Coronary artery (tissue), 2 donors: ENCODE results near the gene ARHGAP44.

ENCODE experiments used
- DNase-seq: peaks from one replicate; pipeline ENCODE4 v3.0.0-alpha.2; 2017; ENCODE audit warnings: low spot score
- H3K27ac ChIP-seq, 2 donors: fragments of 200-600 bp; sonication (generic); one replicate each; pipeline ENCODE4 v1.5.1; 2016 to 2019
- H3K4me3 ChIP-seq: fragments of 200-600 bp; sonication (generic); 2 replicates; pipeline ENCODE4 v1.5.1; 2016; ENCODE audit warnings: mild to moderate bottlenecking, moderate library complexity
- CTCF ChIP-seq: fragments of 200-600 bp; sonication (generic); IDR thresholded peaks from one replicate; pipeline ENCODE4 v1.5.1; 2019; ENCODE audit warnings: antibody characterized with exemption

ARHGAP44 gene

DNA sequence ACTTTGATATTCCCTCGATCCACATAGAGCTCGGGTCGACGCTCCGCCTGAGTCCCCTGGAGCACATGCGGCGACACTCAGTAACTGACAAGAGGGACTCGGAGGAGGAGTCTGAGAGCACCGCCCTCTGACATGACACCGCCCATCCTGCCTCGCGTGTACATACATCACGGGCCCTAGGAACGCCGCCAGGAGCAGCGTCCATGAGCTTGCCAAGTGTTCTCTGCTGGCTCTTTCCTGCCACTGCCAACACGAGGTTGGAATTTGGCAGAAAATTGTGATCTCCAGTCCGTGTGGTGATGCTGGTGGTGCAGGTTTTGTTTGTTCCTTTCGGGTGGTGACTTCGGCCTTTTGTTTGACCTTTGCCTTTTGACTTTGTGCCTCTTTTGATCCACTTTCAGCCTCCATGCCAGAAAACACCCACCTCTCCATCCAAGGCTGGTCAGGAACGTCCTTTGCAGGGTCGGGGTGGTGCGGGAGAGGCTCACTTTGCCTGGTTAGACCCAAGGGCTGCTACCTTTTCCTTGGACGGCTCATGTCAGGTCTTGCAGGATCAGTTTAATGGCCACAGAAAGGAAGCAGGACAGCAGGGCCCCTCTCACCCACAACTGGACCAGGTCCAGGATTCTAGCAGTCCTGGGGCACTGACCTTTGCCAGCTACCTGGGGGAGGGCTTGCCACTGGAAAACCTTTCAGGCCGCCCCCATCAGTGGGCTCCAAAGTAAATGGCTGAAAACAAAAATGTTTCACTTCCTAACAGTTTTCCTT is 200.9 kb downstream of the ARHGAP44 start:
- no peak for TF ChIP-seq CTCF
- DNase-seq: no peak
- H3K4me3 ChIP-seq: no peak overlapping the region
- H3K27ac ChIP-seq: no peak overlapping the region

- DNase-seq: no peak
- no peak overlapping the region for H3K27ac ChIP-seq
- no peak for TF ChIP-seq CTCF
- no peak overlapping the region for H3K4me3 ChIP-seq
Measured at GRCh38 chr17:12990926-12991325, 201.6 kb downstream of the ARHGAP44 start.

DNA sequence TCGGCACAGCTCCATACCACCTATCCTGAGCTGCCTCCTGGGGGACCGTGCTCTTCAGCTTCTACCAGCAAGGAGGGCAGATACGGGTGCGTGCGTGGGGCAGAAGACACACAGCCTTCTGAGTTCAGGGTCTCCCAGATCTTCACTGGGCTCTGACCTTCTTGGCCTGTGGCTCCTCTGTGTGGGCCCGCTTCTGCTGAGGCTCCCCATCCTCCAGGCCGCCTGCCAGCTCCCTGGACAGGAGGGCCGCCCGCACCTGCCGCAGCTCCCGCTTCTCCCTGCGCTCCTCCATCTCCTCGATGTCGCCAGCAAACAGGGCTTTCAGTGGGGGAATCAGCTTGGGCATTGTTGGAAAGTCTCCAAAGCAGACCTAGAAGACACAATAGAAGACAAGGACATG is 203.4 kb downstream of the ARHGAP44 start:
- no peak for TF ChIP-seq CTCF
- Histone ChIP-seq H3K27ac (no peak overlapping the region), H3K4me3 (no peak overlapping the region)
- DNase-seq: no peak

DNA sequence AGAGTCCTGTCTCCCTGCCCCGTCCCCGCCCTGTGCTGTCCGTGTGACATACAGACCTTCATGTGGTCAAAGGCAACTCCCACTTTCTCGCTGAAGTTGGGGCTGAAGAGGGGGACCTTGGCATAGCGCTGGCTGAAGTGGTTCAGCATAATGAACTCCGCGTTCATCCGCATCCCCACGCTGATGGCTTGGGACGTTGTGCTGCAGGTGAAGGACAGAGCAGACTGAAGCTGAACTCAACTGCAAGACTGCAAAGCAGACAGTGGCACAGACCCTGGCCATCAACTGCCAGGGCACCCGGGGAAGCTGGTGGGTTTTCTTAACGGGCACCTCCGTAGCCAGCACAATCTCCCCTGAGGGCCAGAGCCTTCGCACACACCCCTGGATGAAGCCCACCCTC is 204.3 kb downstream of the ARHGAP44 start:
- no peak for DNase-seq
- Histone ChIP-seq H3K27ac (no peak overlapping the region), H3K4me3 (no peak overlapping the region)
- no peak for TF ChIP-seq CTCF

- DNase-seq: no peak
- no peak overlapping the region for H3K4me3 ChIP-seq
- no peak for TF ChIP-seq CTCF
Measured at GRCh38 chr17:12994341-12995074, 205.2 kb downstream of the ARHGAP44 start.

DNA sequence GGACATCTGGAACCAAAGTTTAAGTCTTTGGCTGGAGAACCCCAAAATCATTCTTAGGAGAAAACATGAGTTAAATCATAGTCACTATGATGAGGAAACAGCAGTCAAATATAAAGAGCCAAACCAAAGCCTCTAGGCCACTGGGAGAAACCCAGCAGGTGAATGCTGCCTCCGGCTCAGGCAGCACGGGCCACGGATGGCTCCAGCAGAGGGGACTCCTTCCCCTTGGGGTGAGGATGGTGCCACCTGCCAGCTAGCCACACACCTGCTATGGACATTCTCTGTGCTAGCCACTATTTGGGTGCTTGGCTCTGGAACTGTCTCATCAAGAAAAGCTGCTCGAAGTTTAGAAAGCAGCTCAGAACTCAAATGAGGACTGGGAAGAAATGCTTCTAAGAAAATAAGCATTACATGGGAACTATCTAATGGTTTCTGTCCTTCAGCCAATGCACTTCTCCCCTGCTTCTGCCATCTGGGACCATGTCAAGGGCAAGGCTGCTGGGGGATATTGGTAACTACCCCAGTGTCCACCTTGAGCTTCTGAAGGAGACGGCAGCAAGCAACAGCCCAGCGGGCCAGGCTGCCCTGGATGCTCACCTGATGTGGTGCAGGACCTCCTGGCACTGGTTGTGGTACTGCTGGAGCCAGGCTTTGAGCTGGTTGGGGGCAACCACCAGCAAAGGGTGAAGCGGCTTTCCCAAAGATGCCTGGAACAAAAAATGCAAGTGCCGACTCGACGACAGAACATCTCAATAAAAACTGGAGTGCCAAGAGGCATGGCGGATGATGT is 206.0 kb downstream of the ARHGAP44 start:
- Histone ChIP-seq H3K4me3 (no peak overlapping the region), H3K27ac (no peak overlapping the region)
- no peak for DNase-seq
- no peak for TF ChIP-seq CTCF

More at GRCh38 chr17:12994341-12995074, 205.2 kb downstream of the ARHGAP44 start:
- no peak overlapping the region for H3K27ac ChIP-seq
